ENCODE results near the gene SLC7A9. TPM values are rescaled to one million over a fixed set of nuclear protein-coding genes. Genes with fewer than 3 reads are reported as not detected.

The SLC7A9 gene
- total and polyA plus RNA-seq, 2 of the 13 experiments (the other 11 are each of a cell fraction or from before 2014, with no cell fraction given) = 4.7 to 8.3 TPM

DNA sequence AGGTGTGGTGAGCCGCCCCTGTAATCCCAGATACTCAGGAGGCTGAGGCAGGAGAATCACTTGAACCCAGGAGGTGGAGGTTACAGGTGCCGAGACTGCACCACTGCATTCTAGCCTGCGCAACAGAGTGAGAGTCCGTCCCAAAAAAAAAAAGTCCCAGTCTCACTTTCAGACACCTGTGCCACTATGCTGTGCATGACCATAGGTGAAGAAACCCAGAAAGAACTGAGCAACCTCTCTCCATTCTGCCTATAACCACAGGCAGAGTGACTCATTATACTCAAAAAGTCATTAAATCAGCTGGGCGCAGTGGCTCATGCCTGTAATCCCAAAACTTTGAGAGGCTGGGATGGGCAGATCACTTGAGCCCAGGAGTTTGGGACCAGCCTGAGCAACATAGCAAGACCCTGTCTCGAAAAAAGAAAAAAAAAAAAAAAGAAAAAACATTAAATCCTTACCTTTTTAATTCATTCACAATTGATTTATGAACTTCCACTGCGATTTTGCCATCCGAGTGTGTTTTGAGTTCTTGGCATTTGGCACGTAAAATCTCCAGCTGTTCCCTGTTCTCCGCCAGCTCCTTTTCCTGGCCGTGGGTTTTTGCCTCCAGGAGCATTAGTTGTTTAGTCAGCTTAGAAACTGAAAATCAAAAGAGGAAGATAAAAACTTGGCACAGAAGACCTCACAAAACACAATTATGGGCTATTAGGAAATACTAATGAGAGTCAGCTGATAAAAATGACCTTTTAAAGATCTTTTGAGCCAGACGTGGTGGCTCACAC lies 45.5 kb upstream of the SLC7A9 start:
- ChIA-PET POLR2A (no interaction called here), CTCF (ENCODE audit: low intra/inter-chr PET ratio, low total read pairs) (no interaction called here)
- DNase-seq (ENCODE audit: low spot score) (no peak), FAIRE-seq (no peak), ATAC-seq (no peak)
- Histone ChIP-seq H4K20me1 (ENCODE audit: insufficient read depth, low read length) (no peaks in the 10 kb centered on the region), H3K79me2 (ENCODE audit: insufficient read depth, low read length) (no peaks in the 10 kb centered on the region), H3K36me3 (replicated peaks in 1 of 2; ENCODE audit: control insufficient read depth in 1 of 2, insufficient read depth in 2 of 2, low read length in 2 of 2) (peaks cover 2 to 3% of the 10 kb centered on the region in 2 experiments; a peak in 3 of 5 replicates), H2AFZ (ENCODE audit: low read length) (no peak overlapping the region), H3K4me2 (ENCODE audit: low read depth, low read length) (no peak overlapping the region), H3K27me3 (ENCODE audit: control insufficient read depth in 1 of 2, insufficient read depth in 2 of 2, low read length in 2 of 2) (no peaks in the 10 kb centered on the region), H3K4me3 (replicated peaks in 1 of 3; ENCODE audit: insufficient read depth in 1 of 3, low read depth in 2 of 3, low read length in 3 of 3) (no peak overlapping the region), H3K9ac (ENCODE audit: insufficient read depth, low read depth, low read length) (no peak overlapping the region), H3K9me3 (ENCODE audit: low read length) (no peaks in the 10 kb centered on the region), H3K4me1 (ENCODE audit: insufficient read depth, low read length) (no peaks in the 10 kb centered on the region), H3K27ac (ENCODE audit: extremely low read length, insufficient read depth, low read length) (no peak overlapping the region)
- 85% methylated on average over 12 of the region's 12 CpGs for WGBS (ENCODE audit: low lambda C conversion rate)
- TF ChIP-seq KMT2B (CRISPR knock-in tag; IDR thresholded peaks at IDR 0.05) = no peak
- no peak for TF ChIP-seq GABPB1 (CRISPR knock-in tag; IDR thresholded peaks at IDR 0.05)
- TF ChIP-seq, protein P1, sequence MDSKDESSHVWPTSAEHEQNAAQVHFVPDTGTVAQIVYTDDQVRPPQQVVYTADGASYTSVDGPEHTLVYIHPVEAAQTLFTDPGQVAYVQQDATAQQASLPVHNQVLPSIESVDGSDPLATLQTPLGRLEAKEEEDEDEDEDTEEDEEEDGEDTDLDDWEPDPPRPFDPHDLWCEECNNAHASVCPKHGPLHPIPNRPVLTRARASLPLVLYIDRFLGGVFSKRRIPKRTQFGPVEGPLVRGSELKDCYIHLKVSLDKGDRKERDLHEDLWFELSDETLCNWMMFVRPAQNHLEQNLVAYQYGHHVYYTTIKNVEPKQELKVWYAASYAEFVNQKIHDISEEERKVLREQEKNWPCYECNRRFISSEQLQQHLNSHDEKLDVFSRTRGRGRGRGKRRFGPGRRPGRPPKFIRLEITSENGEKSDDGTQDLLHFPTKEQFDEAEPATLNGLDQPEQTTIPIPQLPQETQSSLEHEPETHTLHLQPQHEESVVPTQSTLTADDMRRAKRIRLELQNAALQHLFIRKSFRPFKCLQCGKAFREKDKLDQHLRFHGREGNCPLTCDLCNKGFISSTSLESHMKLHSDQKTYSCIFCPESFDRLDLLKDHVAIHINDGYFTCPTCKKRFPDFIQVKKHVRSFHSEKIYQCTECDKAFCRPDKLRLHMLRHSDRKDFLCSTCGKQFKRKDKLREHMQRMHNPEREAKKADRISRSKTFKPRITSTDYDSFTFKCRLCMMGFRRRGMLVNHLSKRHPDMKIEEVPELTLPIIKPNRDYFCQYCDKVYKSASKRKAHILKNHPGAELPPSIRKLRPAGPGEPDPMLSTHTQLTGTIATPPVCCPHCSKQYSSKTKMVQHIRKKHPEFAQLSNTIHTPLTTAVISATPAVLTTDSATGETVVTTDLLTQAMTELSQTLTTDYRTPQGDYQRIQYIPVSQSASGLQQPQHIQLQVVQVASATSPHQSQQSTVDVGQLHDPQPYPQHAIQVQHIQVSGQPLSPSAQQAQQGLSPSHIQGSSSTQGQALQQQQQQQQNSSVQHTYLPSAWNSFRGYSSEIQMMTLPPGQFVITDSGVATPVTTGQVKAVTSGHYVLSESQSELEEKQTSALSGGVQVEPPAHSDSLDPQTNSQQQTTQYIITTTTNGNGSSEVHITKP (CRISPR knock-in tag; IDR thresholded peaks at IDR 0.05; ENCODE audit: low read depth) = no peak
- intact Hi-C loops (cut with micrococcal nuclease; ENCODE audit: unreplicated experiment) (no loop called here), in situ Hi-C loops (cut with HindIII; ENCODE audit: extremely low pct_ligation_motif_present, low pct_unique_long_range_greater_than_20kb) (no loop called here)
- BruUV-seq (replicated peaks) = no TSS peak

DNA sequence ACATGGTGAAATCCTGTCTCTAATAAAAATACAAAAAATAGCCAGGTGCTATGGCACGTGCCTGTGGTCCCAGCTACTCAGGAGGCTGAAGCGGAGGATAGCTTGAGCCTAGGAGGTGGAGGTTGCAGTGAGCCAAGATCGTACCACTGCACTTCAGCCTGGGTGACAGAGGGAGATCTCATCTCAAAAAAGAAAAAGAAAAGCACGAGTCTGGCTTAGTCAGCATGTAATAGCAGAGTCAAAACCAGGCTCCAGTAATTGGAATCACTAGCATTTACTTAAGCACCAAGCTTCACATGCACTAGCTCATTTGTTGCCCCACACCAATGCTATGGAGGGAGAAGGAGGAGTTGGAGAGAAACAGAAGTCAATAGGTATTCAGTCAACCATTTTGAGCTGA lies 41.9 kb upstream of the SLC7A9 start:
- Histone ChIP-seq H3K4me1 (ENCODE audit: insufficient read depth, low read length) (no peaks in the 10 kb centered on the region), H3K27ac (ENCODE audit: extremely low read length, insufficient read depth, low read length) (no peak overlapping the region), H3K27me3 (ENCODE audit: control insufficient read depth in 1 of 2, insufficient read depth in 2 of 2, low read length in 2 of 2) (no peaks in the 10 kb centered on the region), H3K4me3 (replicated peaks in 1 of 3; ENCODE audit: insufficient read depth in 1 of 3, low read depth in 2 of 3, low read length in 3 of 3) (no peak overlapping the region), H3K79me2 (ENCODE audit: insufficient read depth, low read length) (no peaks in the 10 kb centered on the region), H3K9ac (ENCODE audit: insufficient read depth, low read depth, low read length) (no peak overlapping the region), H3K4me2 (ENCODE audit: low read depth, low read length) (no peak overlapping the region), H2AFZ (ENCODE audit: low read length) (no peak overlapping the region), H3K36me3 (replicated peaks in 1 of 2; ENCODE audit: control insufficient read depth in 1 of 2, insufficient read depth in 2 of 2, low read length in 2 of 2) (peaks cover 1 to 3% of the 10 kb centered on the region in 2 experiments; a peak in 2 of 5 replicates), H3K9me3 (ENCODE audit: low read length) (no peaks in the 10 kb centered on the region), H4K20me1 (ENCODE audit: insufficient read depth, low read length) (no peaks in the 10 kb centered on the region)
- intact Hi-C loops (cut with micrococcal nuclease; ENCODE audit: unreplicated experiment) (no loop called here), in situ Hi-C loops (cut with HindIII; ENCODE audit: extremely low pct_ligation_motif_present, low pct_unique_long_range_greater_than_20kb) (no loop called here)
- no peak for DNase-seq (ENCODE audit: low spot score)
- no peak for FAIRE-seq
- CTCF ChIA-PET (ENCODE audit: low intra/inter-chr PET ratio, low total read pairs) = no interaction called here
- no peak for ATAC-seq
- whole genome bisulfite sequencing (ENCODE audit: low lambda C conversion rate) = 99% methylated on average over 4 of the region's 4 CpGs
- no TSS peak for BruUV-seq (replicated peaks)
- no peak for TF ChIP-seq SMAD1 (CRISPR knock-in tag; IDR thresholded peaks at IDR 0.05; ENCODE audit: borderline replicate concordance, low read depth)
- TF ChIP-seq, protein P2, sequence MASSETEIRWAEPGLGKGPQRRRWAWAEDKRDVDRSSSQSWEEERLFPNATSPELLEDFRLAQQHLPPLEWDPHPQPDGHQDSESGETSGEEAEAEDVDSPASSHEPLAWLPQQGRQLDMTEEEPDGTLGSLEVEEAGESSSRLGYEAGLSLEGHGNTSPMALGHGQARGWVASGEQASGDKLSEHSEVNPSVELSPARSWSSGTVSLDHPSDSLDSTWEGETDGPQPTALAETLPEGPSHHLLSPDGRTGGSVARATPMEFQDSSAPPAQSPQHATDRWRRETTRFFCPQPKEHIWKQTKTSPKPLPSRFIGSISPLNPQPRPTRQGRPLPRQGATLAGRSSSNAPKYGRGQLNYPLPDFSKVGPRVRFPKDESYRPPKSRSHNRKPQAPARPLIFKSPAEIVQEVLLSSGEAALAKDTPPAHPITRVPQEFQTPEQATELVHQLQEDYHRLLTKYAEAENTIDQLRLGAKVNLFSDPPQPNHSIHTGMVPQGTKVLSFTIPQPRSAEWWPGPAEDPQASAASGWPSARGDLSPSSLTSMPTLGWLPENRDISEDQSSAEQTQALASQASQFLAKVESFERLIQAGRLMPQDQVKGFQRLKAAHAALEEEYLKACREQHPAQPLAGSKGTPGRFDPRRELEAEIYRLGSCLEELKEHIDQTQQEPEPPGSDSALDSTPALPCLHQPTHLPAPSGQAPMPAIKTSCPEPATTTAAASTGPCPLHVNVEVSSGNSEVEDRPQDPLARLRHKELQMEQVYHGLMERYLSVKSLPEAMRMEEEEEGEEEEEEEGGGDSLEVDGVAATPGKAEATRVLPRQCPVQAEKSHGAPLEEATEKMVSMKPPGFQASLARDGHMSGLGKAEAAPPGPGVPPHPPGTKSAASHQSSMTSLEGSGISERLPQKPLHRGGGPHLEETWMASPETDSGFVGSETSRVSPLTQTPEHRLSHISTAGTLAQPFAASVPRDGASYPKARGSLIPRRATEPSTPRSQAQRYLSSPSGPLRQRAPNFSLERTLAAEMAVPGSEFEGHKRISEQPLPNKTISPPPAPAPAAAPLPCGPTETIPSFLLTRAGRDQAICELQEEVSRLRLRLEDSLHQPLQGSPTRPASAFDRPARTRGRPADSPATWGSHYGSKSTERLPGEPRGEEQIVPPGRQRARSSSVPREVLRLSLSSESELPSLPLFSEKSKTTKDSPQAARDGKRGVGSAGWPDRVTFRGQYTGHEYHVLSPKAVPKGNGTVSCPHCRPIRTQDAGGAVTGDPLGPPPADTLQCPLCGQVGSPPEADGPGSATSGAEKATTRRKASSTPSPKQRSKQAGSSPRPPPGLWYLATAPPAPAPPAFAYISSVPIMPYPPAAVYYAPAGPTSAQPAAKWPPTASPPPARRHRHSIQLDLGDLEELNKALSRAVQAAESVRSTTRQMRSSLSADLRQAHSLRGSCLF (CRISPR knock-in tag; IDR thresholded peaks at IDR 0.05; ENCODE audit: borderline replicate concordance) = no peak
- no peak for TF ChIP-seq ISX (CRISPR knock-in tag; conservative IDR thresholded peaks at IDR 0.05)
- POLR2A ChIA-PET = no interaction called here
